Measurements from ENCODE around the gene CREB5.

CREB5 gene

GRCh38 chr7:28836716-28837115 lies 424.4 kb downstream of the CREB5 start:
- Histone ChIP-seq H3K27me3 (ENCODE audit: control insufficient read depth, insufficient read depth, low read length) (no peaks in the 10 kb centered on the region), H3K4me1 (ENCODE audit: control insufficient read depth, insufficient read depth, low read length) (no peaks in the 10 kb centered on the region), H3K9me3 (ENCODE audit: control insufficient read depth, insufficient read depth, low read length) (peaks cover 5% of the 10 kb centered on the region), H3K9ac (ENCODE audit: low read depth, low read length) (no peak overlapping the region), H3K36me3 (ENCODE audit: control insufficient read depth, insufficient read depth, low read length) (no peaks in the 10 kb centered on the region), H3K4me3 (ENCODE audit: low read depth, low read length) (no peak overlapping the region)

GRCh38 chr7:28837216-28837615 lies 424.9 kb downstream of the CREB5 start:
- Histone ChIP-seq H3K4me3 (ENCODE audit: low read depth, low read length) (no peak overlapping the region), H3K9ac (ENCODE audit: low read depth, low read length) (no peak overlapping the region), H3K27me3 (ENCODE audit: control insufficient read depth, insufficient read depth, low read length) (no peaks in the 10 kb centered on the region), H3K4me1 (ENCODE audit: control insufficient read depth, insufficient read depth, low read length) (no peaks in the 10 kb centered on the region), H3K36me3 (ENCODE audit: control insufficient read depth, insufficient read depth, low read length) (no peaks in the 10 kb centered on the region), H3K9me3 (ENCODE audit: control insufficient read depth, insufficient read depth, low read length) (peaks cover 5% of the 10 kb centered on the region)

GRCh38 chr7:28840592-28840995 lies 428.3 kb downstream of the CREB5 start:
- no peak overlapping the region for H3K9ac ChIP-seq (ENCODE audit: low read depth, low read length)
- H3K4me1 ChIP-seq (ENCODE audit: control insufficient read depth, insufficient read depth, low read length), result no peaks in the 10 kb centered on the region
- no peaks in the 10 kb centered on the region for H3K27me3 ChIP-seq (ENCODE audit: control insufficient read depth, insufficient read depth, low read length)
- no peaks in the 10 kb centered on the region for H3K36me3 ChIP-seq (ENCODE audit: control insufficient read depth, insufficient read depth, low read length)
- H3K9me3 ChIP-seq (ENCODE audit: control insufficient read depth, insufficient read depth, low read length), result peaks cover 5% of the 10 kb centered on the region
- no peak overlapping the region for H3K4me3 ChIP-seq (ENCODE audit: low read depth, low read length)

- Histone ChIP-seq H3K27me3 (ENCODE audit: control insufficient read depth, insufficient read depth, low read length) (no peaks in the 10 kb centered on the region), H3K36me3 (ENCODE audit: control insufficient read depth, insufficient read depth, low read length) (no peaks in the 10 kb centered on the region), H3K9me3 (ENCODE audit: control insufficient read depth, insufficient read depth, low read length) (peaks cover 5% of the 10 kb centered on the region), H3K9ac (ENCODE audit: low read depth, low read length) (no peak overlapping the region), H3K4me1 (ENCODE audit: control insufficient read depth, insufficient read depth, low read length) (no peaks in the 10 kb centered on the region), H3K4me3 (ENCODE audit: low read depth, low read length) (no peak overlapping the region)
Observed at GRCh38 chr7:28841766-28842165, 429.4 kb downstream of the CREB5 start.

- Histone ChIP-seq H3K4me3 (ENCODE audit: low read depth, low read length) (no peak overlapping the region), H3K4me1 (ENCODE audit: control insufficient read depth, insufficient read depth, low read length) (no peaks in the 10 kb centered on the region), H3K27me3 (ENCODE audit: control insufficient read depth, insufficient read depth, low read length) (no peaks in the 10 kb centered on the region), H3K36me3 (ENCODE audit: control insufficient read depth, insufficient read depth, low read length) (no peaks in the 10 kb centered on the region), H3K9me3 (ENCODE audit: control insufficient read depth, insufficient read depth, low read length) (peaks cover under 1% of the 10 kb centered on the region), H3K9ac (ENCODE audit: low read depth, low read length) (no peak overlapping the region)
Observed at GRCh38 chr7:28842769-28843295, 430.5 kb downstream of the CREB5 start.

- Histone ChIP-seq H3K9ac (ENCODE audit: low read depth, low read length) (no peak overlapping the region), H3K9me3 (ENCODE audit: control insufficient read depth, insufficient read depth, low read length) (no peaks in the 10 kb centered on the region), H3K4me1 (ENCODE audit: control insufficient read depth, insufficient read depth, low read length) (no peaks in the 10 kb centered on the region), H3K27me3 (ENCODE audit: control insufficient read depth, insufficient read depth, low read length) (no peaks in the 10 kb centered on the region), H3K4me3 (ENCODE audit: low read depth, low read length) (no peak overlapping the region), H3K36me3 (ENCODE audit: control insufficient read depth, insufficient read depth, low read length) (no peaks in the 10 kb centered on the region)
Observed at GRCh38 chr7:28845106-28845505, 432.8 kb downstream of the CREB5 start.

GRCh38 chr7:28847176-28847575 lies 434.9 kb downstream of the CREB5 start:
- H3K9ac ChIP-seq (ENCODE audit: low read depth, low read length), result no peak overlapping the region
- H3K4me3 ChIP-seq (ENCODE audit: low read depth, low read length), result no peak overlapping the region
- H3K9me3 ChIP-seq (ENCODE audit: control insufficient read depth, insufficient read depth, low read length), result no peaks in the 10 kb centered on the region
- no peaks in the 10 kb centered on the region for H3K4me1 ChIP-seq (ENCODE audit: control insufficient read depth, insufficient read depth, low read length)
- H3K27me3 ChIP-seq (ENCODE audit: control insufficient read depth, insufficient read depth, low read length), result peaks cover 3% of the 10 kb centered on the region
- no peaks in the 10 kb centered on the region for H3K36me3 ChIP-seq (ENCODE audit: control insufficient read depth, insufficient read depth, low read length)

GRCh38 chr7:28847681-28848080 lies 435.4 kb downstream of the CREB5 start:
- Histone ChIP-seq H3K4me1 (ENCODE audit: control insufficient read depth, insufficient read depth, low read length) (no peaks in the 10 kb centered on the region), H3K36me3 (ENCODE audit: control insufficient read depth, insufficient read depth, low read length) (no peaks in the 10 kb centered on the region), H3K4me3 (ENCODE audit: low read depth, low read length) (no peak overlapping the region), H3K9me3 (ENCODE audit: control insufficient read depth, insufficient read depth, low read length) (no peaks in the 10 kb centered on the region), H3K27me3 (ENCODE audit: control insufficient read depth, insufficient read depth, low read length) (peaks cover 7% of the 10 kb centered on the region), H3K9ac (ENCODE audit: low read depth, low read length) (no peak overlapping the region)

GRCh38 chr7:28848906-28849305 lies 436.6 kb downstream of the CREB5 start:
- Histone ChIP-seq H3K4me3 (ENCODE audit: low read depth, low read length) (no peak overlapping the region), H3K36me3 (ENCODE audit: control insufficient read depth, insufficient read depth, low read length) (no peaks in the 10 kb centered on the region), H3K9me3 (ENCODE audit: control insufficient read depth, insufficient read depth, low read length) (no peaks in the 10 kb centered on the region), H3K4me1 (ENCODE audit: control insufficient read depth, insufficient read depth, low read length) (no peaks in the 10 kb centered on the region), H3K9ac (ENCODE audit: low read depth, low read length) (no peak overlapping the region), H3K27me3 (ENCODE audit: control insufficient read depth, insufficient read depth, low read length) (peaks cover 17% of the 10 kb centered on the region)

GRCh38 chr7:28850699-28851098 lies 438.4 kb downstream of the CREB5 start:
- H3K9ac ChIP-seq (ENCODE audit: low read depth, low read length), result no peak overlapping the region
- no peaks in the 10 kb centered on the region for H3K4me1 ChIP-seq (ENCODE audit: control insufficient read depth, insufficient read depth, low read length)
- H3K27me3 ChIP-seq (ENCODE audit: control insufficient read depth, insufficient read depth, low read length), result peaks cover 17% of the 10 kb centered on the region
- H3K36me3 ChIP-seq (ENCODE audit: control insufficient read depth, insufficient read depth, low read length), result no peaks in the 10 kb centered on the region
- H3K4me3 ChIP-seq (ENCODE audit: low read depth, low read length), result no peak overlapping the region
- no peaks in the 10 kb centered on the region for H3K9me3 ChIP-seq (ENCODE audit: control insufficient read depth, insufficient read depth, low read length)

- no peaks in the 10 kb centered on the region for H3K36me3 ChIP-seq (ENCODE audit: control insufficient read depth, insufficient read depth, low read length)
- H3K27me3 ChIP-seq (ENCODE audit: control insufficient read depth, insufficient read depth, low read length), result peaks cover 17% of the 10 kb centered on the region
- no peaks in the 10 kb centered on the region for H3K9me3 ChIP-seq (ENCODE audit: control insufficient read depth, insufficient read depth, low read length)
- H3K4me3 ChIP-seq (ENCODE audit: low read depth, low read length), result no peak overlapping the region
- H3K4me1 ChIP-seq (ENCODE audit: control insufficient read depth, insufficient read depth, low read length), result no peaks in the 10 kb centered on the region
- H3K9ac ChIP-seq (ENCODE audit: low read depth, low read length), result no peak overlapping the region
Observed at GRCh38 chr7:28853150-28853549, 440.8 kb downstream of the CREB5 start.

GRCh38 chr7:28853834-28854749 lies 441.8 kb downstream of the CREB5 start:
- no peaks in the 10 kb centered on the region for H3K9me3 ChIP-seq (ENCODE audit: control insufficient read depth, insufficient read depth, low read length)
- no peaks in the 10 kb centered on the region for H3K36me3 ChIP-seq (ENCODE audit: control insufficient read depth, insufficient read depth, low read length)
- H3K4me3 ChIP-seq (ENCODE audit: low read depth, low read length), result peak overlapping the region; percentile 81
- peaks cover 17% of the 10 kb centered on the region for H3K27me3 ChIP-seq (ENCODE audit: control insufficient read depth, insufficient read depth, low read length)
- no peaks in the 10 kb centered on the region for H3K4me1 ChIP-seq (ENCODE audit: control insufficient read depth, insufficient read depth, low read length)
- peak overlapping the region; percentile 74 for H3K9ac ChIP-seq (ENCODE audit: low read depth, low read length)

Measured in iPS-15b (cell line).